Kasumi-1 (cell line): ENCODE results near the gene PARD3B.

Source experiments
- DNase-seq, 2 experiments: peaks; one replicate each; lab custom pipeline; 2025; lab: John Stamatoyannopoulos, UW

The PARD3B gene

GRCh38 chr2:205408696-205409095 is 863.4 kb downstream of the PARD3B start:
- DNase-seq = no peak

- DNase-seq = no peak
Observed at GRCh38 chr2:205409411-205409810, 864.1 kb downstream of the PARD3B start.

GRCh38 chr2:205411558-205411957 is 866.3 kb downstream of the PARD3B start:
- DNase-seq = no peak

GRCh38 chr2:205424326-205424725 is 879.1 kb downstream of the PARD3B start:
- no peak for DNase-seq

GRCh38 chr2:205425102-205425501 is 879.8 kb downstream of the PARD3B start:
- DNase-seq = no peak

- no peak for DNase-seq
Observed at GRCh38 chr2:205427112-205427511, 881.8 kb downstream of the PARD3B start.

- DNase-seq = no peak
Observed at GRCh38 chr2:205428811-205429210, 883.5 kb downstream of the PARD3B start.

- no peak for DNase-seq
Observed at GRCh38 chr2:205435970-205436369, 890.7 kb downstream of the PARD3B start.

- DNase-seq = no peak
Observed at GRCh38 chr2:205438241-205438640, 893.0 kb downstream of the PARD3B start.

- no peak for DNase-seq
Observed at GRCh38 chr2:205439621-205440020, 894.3 kb downstream of the PARD3B start.

GRCh38 chr2:205441524-205441923 is 896.2 kb downstream of the PARD3B start:
- DNase-seq = no peak

GRCh38 chr2:205448189-205448588 is 902.9 kb downstream of the PARD3B start:
- DNase-seq = no peak

- DNase-seq = no peak
Observed at GRCh38 chr2:205451901-205452512, 906.7 kb downstream of the PARD3B start.

GRCh38 chr2:205453202-205453601 is 907.9 kb downstream of the PARD3B start:
- no peak for DNase-seq

GRCh38 chr2:205456682-205457081 is 911.4 kb downstream of the PARD3B start:
- DNase-seq = no peak

GRCh38 chr2:205460217-205460616 is 914.9 kb downstream of the PARD3B start:
- no peak for DNase-seq

- no peak for DNase-seq
Observed at GRCh38 chr2:205461169-205461568, 915.9 kb downstream of the PARD3B start.

- DNase-seq = no peak
Observed at GRCh38 chr2:205461678-205462665, 916.7 kb downstream of the PARD3B start.

- no peak for DNase-seq
Observed at GRCh38 chr2:205462681-205463345, 917.5 kb downstream of the PARD3B start.

GRCh38 chr2:205463466-205464025 is 918.3 kb downstream of the PARD3B start:
- DNase-seq = no peak

GRCh38 chr2:205464681-205465080 is 919.4 kb downstream of the PARD3B start:
- no peak for DNase-seq

GRCh38 chr2:205465791-205466190 is 920.5 kb downstream of the PARD3B start:
- DNase-seq = no peak
